ENCODE measurements around the gene SUN3.

The SUN3 gene, protein sequence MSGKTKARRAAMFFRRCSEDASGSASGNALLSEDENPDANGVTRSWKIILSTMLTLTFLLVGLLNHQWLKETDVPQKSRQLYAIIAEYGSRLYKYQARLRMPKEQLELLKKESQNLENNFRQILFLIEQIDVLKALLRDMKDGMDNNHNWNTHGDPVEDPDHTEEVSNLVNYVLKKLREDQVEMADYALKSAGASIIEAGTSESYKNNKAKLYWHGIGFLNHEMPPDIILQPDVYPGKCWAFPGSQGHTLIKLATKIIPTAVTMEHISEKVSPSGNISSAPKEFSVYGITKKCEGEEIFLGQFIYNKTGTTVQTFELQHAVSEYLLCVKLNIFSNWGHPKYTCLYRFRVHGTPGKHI

DNA sequence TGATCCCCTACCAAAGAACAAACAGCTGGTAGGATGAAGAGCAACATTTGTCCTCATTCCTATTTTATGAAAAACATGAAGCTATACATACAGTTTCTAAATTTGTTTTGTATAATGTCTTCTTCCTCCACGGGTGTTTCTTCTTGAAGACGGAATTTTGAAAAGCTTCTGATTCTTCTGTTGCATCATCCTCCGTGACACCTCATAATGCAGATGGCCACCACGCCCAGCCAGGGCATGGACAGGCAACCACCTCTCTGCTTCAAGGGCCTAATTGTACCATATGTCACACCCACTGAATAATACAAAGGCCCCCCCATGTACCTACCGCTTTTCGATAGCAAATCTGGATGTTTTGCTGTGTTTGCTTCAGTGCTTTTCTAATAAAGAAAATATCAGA, at the start of gene SUN3:
SUN3 (minus strand) TSS at position 170 of the 400 bp plus-strand sequence; CDS start at position 1, 169 bp downstream.
- no peak for DNase-seq (ENCODE audit: low spot score)

DNA sequence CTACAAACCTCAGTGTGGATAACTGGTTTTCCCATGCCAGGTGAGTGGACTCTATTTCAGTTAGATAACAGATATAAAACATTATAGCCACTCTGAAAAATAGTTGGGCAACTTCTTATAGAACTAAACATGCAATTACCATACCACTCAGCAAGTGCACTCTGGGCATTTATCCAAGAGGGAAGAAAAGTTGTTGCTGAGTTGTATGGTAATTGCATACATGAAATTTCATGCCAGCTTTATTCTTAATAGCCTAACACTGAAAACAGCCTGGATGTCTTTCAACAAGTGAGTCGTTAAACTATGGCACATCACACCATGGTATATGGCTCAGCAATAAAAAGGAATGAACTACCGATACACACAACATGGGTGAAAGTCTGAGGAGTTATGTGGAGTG, 49.6 kb upstream of the SUN3 start:
- no peak for DNase-seq (ENCODE audit: low spot score)

DNA sequence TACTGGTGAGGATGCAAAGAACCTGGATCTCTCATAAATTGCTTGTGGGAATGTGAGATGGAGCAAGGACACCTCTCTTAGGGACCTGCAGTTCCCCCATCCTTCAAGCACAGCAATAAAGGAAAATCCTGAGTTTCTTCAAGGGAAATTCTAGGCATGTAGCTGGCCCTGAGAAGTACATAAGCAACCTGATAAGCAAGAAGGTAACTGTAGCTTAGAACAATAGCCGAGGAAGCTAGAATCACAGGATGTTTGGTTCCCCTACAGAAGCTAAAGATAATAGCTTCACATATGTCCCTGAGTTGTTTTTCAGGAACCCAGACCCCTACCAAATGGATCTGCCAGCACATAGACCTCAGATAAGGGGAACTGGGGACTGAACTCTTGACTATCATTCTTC, 48.5 kb upstream of the SUN3 start:
- no peak for DNase-seq (ENCODE audit: low spot score)

DNA sequence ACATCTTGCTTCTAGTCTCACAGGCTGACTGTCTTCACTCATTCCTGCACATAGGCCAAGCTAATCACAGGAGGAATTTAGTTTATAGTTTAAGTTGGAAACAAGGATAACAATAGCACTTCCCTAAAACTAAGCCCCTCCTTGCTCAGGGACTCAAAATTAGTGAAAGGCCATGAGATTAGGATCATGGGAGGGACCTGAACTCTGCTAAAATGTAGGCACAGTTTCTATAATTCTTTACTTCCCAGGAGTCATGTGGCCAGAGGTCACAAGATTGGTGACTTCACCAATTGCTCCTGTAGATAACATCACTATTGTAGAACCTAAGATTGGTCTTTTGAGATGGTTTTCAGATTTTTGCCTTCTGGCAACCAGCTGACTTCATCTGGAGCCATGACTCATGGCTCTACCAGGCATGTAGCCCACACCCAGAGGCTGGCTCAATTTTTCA, 45.3 kb upstream of the SUN3 start:
- no peak for DNase-seq (ENCODE audit: low spot score)

DNA sequence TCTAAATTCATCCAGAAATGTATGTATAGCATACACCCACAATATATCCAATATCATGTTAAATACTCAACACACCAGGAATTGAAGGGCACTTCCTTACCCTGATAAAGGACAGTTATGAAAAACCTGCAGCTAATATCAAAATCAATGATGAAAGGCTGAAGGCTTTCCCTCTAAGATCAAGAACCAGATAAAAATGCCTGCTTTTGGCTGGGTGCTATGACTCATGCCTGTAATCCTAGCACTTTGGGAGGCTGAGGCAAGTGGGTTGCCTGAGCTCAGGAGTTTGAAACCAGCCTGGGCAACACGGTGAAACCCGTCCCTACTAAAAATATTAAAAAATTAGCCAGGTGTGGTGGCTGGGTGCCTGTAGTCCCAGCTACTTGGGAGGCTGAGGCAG, 38.6 kb upstream of the SUN3 start:
- DNase-seq (ENCODE audit: low spot score): no peak

DNA sequence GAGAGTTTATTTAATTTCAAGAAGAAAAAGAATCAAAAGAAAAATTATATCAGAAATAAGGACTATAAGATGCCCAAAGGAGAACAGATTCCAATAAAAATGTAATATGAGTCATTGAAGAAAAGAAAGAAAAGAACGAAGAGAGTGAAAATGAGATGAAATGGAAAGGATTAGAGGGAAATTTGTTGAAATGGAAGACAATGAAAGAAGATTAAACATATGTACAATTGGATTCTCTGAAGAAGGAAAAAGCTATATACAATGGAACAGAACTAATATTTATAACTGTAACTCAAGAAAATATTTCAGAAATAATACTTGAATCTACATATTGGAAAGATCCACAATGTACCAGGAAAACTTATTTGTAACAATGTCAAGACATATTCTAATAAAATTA, 35.1 kb upstream of the SUN3 start:
- DNase-seq (ENCODE audit: low spot score): no peak

DNA sequence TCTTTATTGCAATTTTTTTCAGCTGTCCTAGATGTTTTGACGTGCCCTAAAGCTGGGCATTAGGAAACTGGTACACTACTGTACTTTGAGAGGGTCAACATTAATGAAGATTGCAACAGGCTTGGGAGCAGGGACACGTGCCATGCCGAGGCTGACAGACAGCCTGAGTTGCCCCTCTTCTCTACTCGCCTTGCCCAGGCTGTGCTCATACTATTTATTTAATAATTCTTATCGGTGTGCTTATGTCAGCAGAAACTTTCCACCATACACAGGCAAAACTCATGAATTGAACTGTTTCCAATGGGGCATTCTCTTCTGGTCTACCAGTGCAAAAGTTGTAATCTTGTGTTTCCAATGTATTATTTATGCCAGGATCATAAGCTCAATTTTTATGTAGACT, 30.8 kb upstream of the SUN3 start:
- no peak for DNase-seq (ENCODE audit: low spot score)

DNA sequence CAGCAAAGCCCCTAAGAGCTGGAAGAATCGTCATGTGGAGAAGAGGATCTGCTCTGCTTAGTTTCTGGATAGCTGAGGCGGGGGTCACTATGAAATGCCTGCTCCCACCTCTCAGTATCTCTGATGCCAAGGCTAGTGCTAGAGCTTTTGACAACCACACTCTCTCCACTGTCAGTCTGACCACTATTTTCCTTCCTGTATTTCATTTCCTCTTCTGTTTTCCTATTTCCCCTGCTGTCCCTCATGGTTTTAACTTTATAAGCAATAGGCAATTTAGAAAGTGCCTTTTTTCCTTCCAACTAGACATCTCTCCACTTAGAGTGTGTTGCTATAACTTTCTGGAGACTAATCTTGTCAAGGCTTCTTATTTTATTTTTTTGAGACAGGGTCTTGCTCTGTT, 30.1 kb upstream of the SUN3 start:
- no peak for DNase-seq (ENCODE audit: low spot score)

DNA sequence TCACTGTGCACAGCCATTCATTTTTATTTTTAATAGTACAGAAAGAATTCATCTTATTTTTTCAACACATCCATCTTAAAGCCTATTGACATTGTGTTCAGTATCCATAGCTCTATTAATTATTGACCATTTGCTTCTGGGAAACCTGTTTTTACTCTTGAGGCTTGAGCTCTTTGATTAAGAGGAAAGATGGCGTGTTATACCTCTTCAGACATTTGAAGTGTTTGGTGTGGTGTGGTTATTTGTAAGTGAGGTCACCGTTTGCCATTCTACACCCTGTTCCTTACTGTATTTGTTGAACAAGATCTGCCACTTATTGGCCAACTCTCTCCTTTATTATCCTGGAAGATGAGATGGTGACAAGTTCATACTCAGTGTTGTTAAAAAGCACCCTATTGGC, 24.8 kb upstream of the SUN3 start:
- no peak for DNase-seq (ENCODE audit: low spot score)

DNA sequence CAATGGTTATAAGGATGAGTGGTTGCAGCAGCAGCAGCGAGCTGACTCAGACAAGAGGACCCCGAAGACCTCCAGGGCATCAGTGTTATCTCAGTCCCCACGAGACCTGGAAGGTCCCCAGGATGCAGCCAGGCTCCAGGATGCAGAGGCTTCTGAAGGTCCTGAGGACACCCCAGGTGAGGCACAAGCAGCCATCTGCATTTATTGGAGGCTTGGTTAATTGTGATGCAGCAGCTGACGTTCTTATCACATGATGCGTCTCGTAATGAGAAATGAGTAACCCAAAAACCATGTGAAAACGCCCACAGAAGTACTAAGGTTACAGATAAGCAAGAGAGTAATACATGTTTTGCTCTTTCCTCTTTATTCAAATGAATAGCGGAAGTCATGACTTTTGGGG, 23.8 kb upstream of the SUN3 start:
- DNase-seq (ENCODE audit: low spot score): no peak

DNA sequence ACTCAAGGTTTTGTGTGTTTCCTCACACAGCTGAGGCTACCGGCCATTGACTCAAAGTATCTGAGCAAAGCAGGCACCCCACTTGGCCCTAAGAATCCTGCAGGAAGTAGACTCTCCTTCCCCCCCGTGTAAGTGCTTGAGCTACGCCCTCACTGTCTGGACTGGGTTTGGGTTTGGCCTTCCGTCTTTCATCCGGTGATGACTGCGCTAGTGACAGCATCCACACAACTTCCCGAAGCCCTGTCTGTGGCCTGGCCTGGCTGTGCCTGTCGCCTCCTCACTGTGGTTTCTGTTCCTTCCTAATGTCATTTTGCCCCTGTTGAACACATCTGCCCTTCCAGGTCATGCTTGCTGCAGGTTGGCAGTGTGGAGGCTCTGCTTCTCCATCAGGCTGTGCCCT, 20.9 kb upstream of the SUN3 start:
- no peak for DNase-seq (ENCODE audit: low spot score)

DNA sequence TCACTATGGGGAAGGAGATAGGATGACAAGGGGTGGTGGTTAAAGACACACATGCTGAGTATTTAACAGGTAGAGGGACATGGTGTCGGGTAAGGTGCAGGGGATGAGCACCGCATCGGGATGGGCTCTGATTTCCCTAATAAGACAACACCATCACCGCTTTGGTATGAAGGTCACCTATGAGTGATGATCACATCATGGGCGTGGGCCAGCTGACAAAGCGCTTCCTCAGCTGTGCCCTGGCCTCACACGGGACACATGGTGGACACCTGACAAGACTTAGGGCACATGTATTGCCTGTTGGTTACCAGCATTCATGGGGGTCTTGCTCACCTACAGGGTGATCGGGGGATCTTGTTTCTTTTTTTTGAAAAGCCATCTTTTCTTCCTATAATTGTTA, 19.2 kb upstream of the SUN3 start:
- no peak for DNase-seq (ENCODE audit: low spot score)

DNA sequence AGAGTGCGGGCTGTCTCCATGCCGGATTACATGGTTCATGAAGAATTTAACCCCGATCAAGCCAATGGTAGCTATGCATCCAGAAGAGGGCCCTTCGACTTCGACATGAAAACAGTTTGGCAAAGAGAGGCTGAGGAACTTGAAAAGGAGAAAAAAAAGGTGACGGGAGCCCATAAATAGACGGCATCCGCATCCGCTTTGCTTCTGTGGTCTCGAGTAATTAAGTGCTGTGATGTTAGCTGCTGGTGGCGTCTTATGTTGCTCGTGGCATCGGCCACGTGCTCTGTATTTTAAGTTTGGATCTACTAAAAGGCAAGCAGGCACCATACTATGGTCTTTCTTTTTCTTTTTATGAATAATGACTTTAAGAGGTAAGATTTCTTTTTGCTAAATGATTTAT, 17.6 kb upstream of the SUN3 start:
- DNase-seq (ENCODE audit: low spot score): no peak

DNA sequence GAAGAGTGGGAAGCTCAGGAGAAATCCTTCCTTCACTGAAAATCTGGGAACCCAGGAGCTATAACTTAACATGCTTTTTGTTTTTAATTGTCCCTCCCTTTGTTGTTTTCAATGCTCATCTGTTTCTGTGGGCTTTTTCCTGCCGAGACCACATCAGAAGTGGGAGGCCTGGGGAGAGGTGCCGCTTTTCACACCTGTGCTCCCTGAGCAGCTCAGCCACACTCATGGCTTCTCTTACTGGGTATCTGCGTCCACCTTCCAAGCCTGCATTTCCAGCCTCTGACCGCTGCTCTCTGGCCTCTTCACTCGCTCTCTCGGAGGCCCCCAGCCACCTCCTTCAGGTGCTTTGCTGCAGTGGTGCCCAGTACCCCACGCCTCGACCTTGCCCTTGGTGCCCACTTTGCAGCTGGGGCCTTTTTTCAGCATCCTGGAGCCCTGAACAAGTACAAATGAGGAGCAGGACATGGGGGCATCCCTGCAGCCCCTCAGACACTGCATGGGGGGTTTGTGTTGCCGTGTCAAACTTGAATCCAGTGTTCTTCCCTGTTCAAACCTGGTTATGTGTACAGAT, 16.4 kb upstream of the SUN3 start:
- no peak for DNase-seq (ENCODE audit: low spot score)

DNA sequence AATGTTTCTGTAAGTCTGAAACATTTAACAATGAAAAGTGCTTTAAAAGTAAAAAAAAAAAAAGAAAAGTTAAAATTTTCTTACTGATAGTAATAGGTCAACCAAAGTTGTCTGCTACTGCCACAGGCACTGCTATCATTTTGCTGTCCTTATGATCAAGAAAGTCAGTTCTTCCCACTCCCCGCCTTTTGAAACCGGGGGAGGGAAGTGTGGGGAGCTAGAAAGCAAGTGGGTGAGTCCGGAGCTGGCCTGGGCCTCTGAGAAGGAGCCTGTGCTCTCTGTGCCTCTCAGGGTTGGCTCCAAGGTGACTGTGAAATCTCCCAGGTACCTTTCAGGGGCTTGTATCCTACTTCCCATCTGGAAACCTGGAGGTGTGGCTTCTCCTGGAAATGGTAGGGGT, 13.7 kb upstream of the SUN3 start:
- no peak for DNase-seq (ENCODE audit: low spot score)

DNA sequence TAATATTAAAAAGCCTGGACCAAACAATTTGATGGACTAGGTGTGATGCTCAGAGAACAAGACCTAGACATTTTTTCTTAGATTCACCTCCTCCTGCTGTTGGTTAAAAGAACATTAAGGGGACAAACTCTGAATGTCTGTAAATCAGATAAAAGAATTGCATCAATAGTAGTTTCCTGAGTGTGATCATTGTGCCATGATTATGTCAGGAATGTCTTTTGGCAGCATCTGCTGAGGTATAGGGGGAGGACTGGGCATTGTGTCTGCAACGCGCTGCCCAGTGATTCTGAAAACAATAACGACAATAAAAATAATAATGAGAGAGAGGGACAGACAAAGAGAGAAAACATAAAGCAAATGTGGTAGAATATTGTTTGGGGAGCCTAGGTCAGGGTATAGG, 13.3 kb upstream of the SUN3 start:
- DNase-seq (ENCODE audit: low spot score): no peak

DNA sequence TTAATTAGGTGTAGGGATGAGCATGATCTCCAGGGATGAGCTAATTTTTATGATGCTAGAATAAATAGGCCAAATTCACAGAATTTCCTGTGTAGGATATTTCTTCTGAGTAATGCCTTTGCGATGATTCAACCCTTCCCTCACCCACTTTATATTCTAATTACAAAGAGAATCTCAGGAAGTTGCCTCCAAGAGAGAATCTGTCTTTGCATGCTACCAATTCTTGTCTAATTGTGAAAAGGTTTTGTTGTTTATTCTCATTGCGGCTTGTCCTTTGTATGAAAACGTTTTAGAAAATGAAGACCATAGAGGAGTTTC, 12.7 kb upstream of the SUN3 start:
- no peak for DNase-seq (ENCODE audit: low spot score)

DNA sequence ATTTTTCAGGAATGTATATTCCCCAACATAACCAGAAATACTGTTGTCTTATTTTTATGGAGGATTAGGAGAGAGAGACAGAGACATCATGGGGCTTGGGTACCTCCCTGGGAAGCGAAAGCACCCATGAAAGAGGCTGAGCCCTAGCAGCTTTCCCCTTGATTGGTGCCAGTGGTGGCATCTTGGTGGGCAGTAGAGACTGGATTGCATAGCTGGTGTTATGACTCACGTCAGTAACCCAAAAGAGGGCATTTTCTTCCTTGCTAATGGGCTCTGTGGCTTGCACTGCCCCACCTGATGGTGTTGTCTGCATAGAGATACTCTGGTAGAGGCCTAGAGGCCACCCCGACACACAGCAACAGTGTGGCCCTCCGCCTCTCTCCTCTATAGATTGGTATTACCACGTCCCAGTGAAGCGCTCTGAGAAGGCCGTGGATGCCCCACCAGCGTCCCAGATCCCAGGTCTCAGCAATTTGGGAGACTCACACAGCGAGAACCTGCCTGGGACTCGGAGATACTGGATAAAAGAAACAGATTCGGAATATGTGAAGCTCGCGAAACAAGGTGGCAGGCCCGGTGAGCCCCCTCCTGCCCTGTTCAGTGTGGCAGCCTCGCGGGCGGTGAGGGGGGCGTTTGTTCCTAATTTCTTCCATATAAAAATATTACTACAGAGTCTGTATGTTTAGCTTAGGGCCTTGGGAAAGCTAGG, 12.2 kb upstream of the SUN3 start:
- no peak for DNase-seq (ENCODE audit: low spot score)

DNA sequence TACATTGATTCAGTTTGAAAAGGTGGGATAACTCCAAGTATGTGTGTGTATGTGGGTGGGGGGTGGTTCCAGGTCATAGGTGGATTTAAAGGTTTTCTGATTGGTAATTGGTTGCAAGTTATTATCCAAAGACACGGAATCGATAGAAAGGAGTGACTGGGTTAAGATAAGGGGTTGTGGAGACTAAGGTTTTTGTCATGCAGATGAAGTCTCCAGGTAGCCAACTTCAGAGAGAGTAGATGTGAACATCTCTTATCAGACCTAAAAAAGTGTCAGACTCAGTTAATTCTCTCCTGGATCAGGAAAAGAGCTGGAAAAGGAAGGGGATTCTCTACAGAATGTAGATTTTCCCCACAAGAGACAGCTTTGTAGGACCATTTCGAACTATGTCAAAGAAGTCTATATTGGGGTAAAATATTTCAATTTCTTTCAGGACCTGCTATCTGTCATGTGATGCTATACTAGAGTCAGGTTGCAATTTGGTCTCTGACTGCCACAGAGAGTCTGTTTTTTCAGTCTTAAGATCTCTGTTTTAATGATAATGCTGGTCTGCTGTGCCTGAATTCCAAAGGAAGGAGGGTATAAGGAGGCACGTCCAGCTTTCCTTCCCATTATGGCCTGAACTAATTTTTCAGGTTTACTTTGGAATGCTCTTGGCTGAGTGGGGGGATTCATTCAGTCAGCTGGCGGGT, 10.1 kb upstream of the SUN3 start:
- DNase-seq (ENCODE audit: low spot score): no peak

DNA sequence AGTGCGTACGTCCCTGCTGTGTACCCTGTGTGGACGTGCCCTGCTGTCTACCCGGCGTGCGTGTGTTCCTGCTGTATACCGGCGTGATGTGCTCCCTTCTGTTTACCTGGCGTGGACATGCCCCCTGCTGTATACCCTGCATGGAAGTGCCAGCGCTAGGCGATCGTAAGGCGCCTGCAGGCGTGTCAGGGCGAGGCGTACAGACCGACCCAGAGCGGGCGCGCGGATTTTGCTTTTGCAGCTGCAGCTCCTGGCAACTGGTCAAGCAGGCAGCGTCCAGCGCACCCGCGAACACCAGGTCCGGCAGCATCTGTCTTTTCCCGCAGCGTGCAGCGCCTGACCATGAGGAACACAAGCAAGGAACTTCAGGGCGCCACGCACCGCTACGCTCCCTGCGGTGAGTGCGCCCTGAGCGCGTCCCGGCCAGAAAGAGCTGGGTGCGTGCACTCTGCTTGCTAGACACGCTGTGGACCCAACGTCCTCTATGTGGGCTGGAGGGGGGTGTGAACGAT, 7.1 kb upstream of the SUN3 start:
- DNase-seq (ENCODE audit: low spot score): no peak

DNA sequence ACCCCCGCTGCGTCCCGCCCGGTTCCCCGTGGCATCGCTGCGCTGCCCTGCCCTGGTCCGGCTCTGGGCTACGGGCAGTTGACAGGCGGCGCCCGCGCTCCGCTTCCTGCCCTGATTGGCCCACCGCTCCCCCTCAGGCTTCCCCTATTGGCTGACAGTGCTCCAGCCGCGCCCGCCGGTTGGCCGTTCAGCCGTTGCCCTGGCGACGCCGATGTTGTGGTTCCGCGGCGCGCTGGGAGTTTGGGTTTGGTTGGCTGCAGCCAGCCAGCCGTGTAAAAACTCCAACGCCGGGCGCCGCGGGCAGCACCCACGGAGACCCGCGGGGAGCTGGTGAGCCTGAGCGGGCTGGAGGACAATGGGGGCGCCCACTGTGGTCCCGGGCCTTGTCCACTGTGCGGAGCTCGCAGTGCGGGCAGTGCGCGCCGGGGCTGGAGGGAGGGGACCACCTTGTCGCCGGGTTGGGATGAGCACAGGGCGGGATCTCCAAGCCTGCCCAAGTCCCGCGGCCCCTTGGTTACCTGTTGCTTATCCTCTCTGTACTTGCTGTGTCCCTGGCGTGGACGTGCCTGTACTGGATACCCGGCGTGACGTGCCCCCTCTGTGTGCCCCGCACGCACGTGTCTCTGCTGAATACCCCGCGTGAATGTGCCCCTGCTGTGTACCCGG, 6.5 kb upstream of the SUN3 start, which contains the start of gene C7orf57:
C7orf57 (plus strand) TSS at position 243 of the 666 bp plus-strand sequence. CDS start 766 bp downstream, outside the sequence.
- DNase-seq (ENCODE audit: low spot score): peak; percentile 88

DNA sequence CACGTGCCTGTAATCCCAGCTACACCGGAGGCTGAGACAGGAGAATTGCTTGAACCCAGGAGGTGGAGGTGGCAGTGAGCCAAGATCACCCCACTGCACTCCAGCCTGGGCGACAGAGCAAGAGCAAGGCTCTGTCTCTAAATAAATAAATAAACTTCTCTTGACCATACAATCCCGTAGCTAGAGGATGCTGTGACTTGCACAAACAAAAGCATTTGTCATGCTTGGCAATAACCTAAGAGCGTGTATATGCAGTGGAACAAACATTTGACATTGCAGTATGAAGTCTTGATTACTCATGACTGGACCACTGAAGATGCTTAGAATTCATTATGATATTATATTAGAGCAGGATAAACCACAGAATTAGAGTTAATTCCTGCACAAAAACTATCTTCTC, 5.0 kb upstream of the SUN3 start:
- DNase-seq (ENCODE audit: low spot score): no peak

Data from HuH-7 (cell line).